ENCODE data around the gene NELL2. TPM values are rescaled to one million over a fixed set of nuclear protein-coding genes. Genes with fewer than 3 reads are reported as not detected.

NELL2 gene
- total and polyA plus RNA-seq, 10 of the 15 experiments (the other 5 are each of a cell fraction or from before 2014, with no cell fraction given) = 0.27 to 2.3 (median 0.76) TPM

- H3K79me2 ChIP-seq (ENCODE audit: control insufficient read depth, insufficient read depth, low read length) = no peaks in the 10 kb centered on the region
- H3K9me3 ChIP-seq (replicated peaks; ENCODE audit: control insufficient read depth, insufficient read depth, low read length) = no peaks in the 10 kb centered on the region
- H3K27ac ChIP-seq (ENCODE audit: control insufficient read depth, insufficient read depth) = no peak overlapping the region
- no peaks in the 10 kb centered on the region for H3K36me3 ChIP-seq (ENCODE audit: control insufficient read depth in 2 of 2, insufficient read depth in 2 of 2, low read length in 1 of 2)
- no peak for TF ChIP-seq ZZZ3 (IDR thresholded peaks at IDR 0.05; ENCODE audit: control insufficient read depth, insufficient read length, low read depth)
- TF ChIP-seq TAF1 (IDR thresholded peaks at IDR 0.05; ENCODE audit: borderline replicate concordance, low read depth, low read length) = no peak
- no peak for TF ChIP-seq SMAD5 (IDR thresholded peaks at IDR 0.05; ENCODE audit: low read depth)
- TF ChIP-seq MTA2 (IDR thresholded peaks at IDR 0.05; ENCODE audit: low read depth) = no peak
- no peak for TF ChIP-seq POU2F2 (IDR thresholded peaks at IDR 0.05; ENCODE audit: borderline replicate concordance, low read depth, low read length)
- TF ChIP-seq KAT2A (conservative IDR thresholded peaks at IDR 0.05; ENCODE audit: control insufficient read depth, low read depth, low read length) = no peak
- TF ChIP-seq ZSCAN29 (IDR thresholded peaks at IDR 0.05) = no peak
- TF ChIP-seq CBX3 (IDR thresholded peaks at IDR 0.05; ENCODE audit: borderline replicate concordance, low read depth) = no peak
- no peak for DNase-seq (ENCODE audit: low read depth, low spot score)
- ATAC-seq = no peak
- ChIA-PET SMC1A (ENCODE audit: uncharacterized antibody, unreplicated experiment) (no interaction called here), CTCF (no interaction called here), RAD21 (ENCODE audit: unreplicated experiment) (no interaction called here), POLR2A (no interaction called here)
- H3K9ac ChIP-seq (ENCODE audit: control insufficient read depth, insufficient read depth, low read length) = no peak overlapping the region
- BruUV-seq (replicated peaks) = no TSS peak
- H2AFZ ChIP-seq (ENCODE audit: control insufficient read depth, low read depth, low read length) = no peak overlapping the region
- no peak overlapping the region for H3K4me2 ChIP-seq (ENCODE audit: control insufficient read depth, insufficient read depth)
- in situ Hi-C loops (cut with MboI) = no loop called here
- no peaks in the 10 kb centered on the region for H3K27me3 ChIP-seq (replicated peaks in 1 of 2; ENCODE audit: control insufficient read depth in 2 of 2, insufficient read depth in 2 of 2, low read length in 1 of 2)
- intact Hi-C loops (cut with micrococcal nuclease; ENCODE audit: unreplicated experiment) = no loop called here
- H4K20me1 ChIP-seq (ENCODE audit: control insufficient read depth, insufficient read depth) = no peaks in the 10 kb centered on the region
- H3K4me3 ChIP-seq = no peak overlapping the region
- FAIRE-seq = no peak
- H3K4me1 ChIP-seq (ENCODE audit: control insufficient read depth, insufficient read depth, low read length) = no peaks in the 10 kb centered on the region
Observed at GRCh38 chr12:44592626-44593025, 283.5 kb downstream of the NELL2 start.

- ChIA-PET SMC1A (ENCODE audit: uncharacterized antibody, unreplicated experiment) (interaction anchor here (1.6 kb wide), 1 partner anchor 16 kb away, joined by 3 read pairs; no protein-coding TSS in a partner anchor), CTCF (interaction anchor here (0.8 kb wide), 1 partner anchor 244 kb away, joined by 4 read pairs; no protein-coding TSS in a partner anchor), RAD21 (ENCODE audit: unreplicated experiment) (no interaction called here), POLR2A (no interaction called here)
- no peaks in the 10 kb centered on the region for H3K79me2 ChIP-seq (ENCODE audit: control insufficient read depth, insufficient read depth, low read length)
- H3K4me2 ChIP-seq (ENCODE audit: control insufficient read depth, insufficient read depth) = no peak overlapping the region
- H2AFZ ChIP-seq (ENCODE audit: control insufficient read depth, low read depth, low read length) = no peak overlapping the region
- FAIRE-seq (no peak), ATAC-seq (no peak), DNase-seq (ENCODE audit: low read depth, low spot score) (no peak)
- H3K4me3 ChIP-seq = no peak overlapping the region
- H3K9ac ChIP-seq (ENCODE audit: control insufficient read depth, insufficient read depth, low read length) = no peak overlapping the region
- H3K27me3 ChIP-seq (replicated peaks in 1 of 2; ENCODE audit: control insufficient read depth in 2 of 2, insufficient read depth in 2 of 2, low read length in 1 of 2) = no peaks in the 10 kb centered on the region
- intact Hi-C loops (cut with micrococcal nuclease; ENCODE audit: unreplicated experiment) = no loop called here
- no peaks in the 10 kb centered on the region for H3K36me3 ChIP-seq (ENCODE audit: control insufficient read depth in 2 of 2, insufficient read depth in 2 of 2, low read length in 1 of 2)
- H3K9me3 ChIP-seq (replicated peaks; ENCODE audit: control insufficient read depth, insufficient read depth, low read length) = no peaks in the 10 kb centered on the region
- in situ Hi-C loops (cut with MboI) = no loop called here
- H3K4me1 ChIP-seq (ENCODE audit: control insufficient read depth, insufficient read depth, low read length) = no peaks in the 10 kb centered on the region
- H4K20me1 ChIP-seq (ENCODE audit: control insufficient read depth, insufficient read depth) = no peaks in the 10 kb centered on the region
- no TSS peak for BruUV-seq (replicated peaks)
- no peak overlapping the region for H3K27ac ChIP-seq (ENCODE audit: control insufficient read depth, insufficient read depth)
- TF ChIP-seq TCF3 (IDR thresholded peaks at IDR 0.05; ENCODE audit: borderline replicate concordance, insufficient read depth, low read depth, low read length) (no peak), CHD1 (IDR thresholded peaks at IDR 0.05; ENCODE audit: low read depth, low read length) (no peak), SUZ12 (IDR thresholded peaks at IDR 0.05; ENCODE audit: unreplicated experiment) (no peak), ATF2 (IDR thresholded peaks at IDR 0.05; ENCODE audit: low read length) (no peak), IKZF2 (IDR thresholded peaks at IDR 0.05) (no peak), TCF7 (IDR thresholded peaks at IDR 0.05; ENCODE audit: borderline replicate concordance) (no peak), ELK1 (IDR thresholded peaks at IDR 0.05; ENCODE audit: low read depth, low read length) (no peak), ASH2L (IDR thresholded peaks at IDR 0.05; ENCODE audit: borderline replicate concordance, low read depth) (no peak), ZNF384 (IDR thresholded peaks at IDR 0.05; ENCODE audit: borderline replicate concordance, low read depth, low read length) (no peak), MTA3 (IDR thresholded peaks at IDR 0.05; ENCODE audit: borderline replicate concordance, low read length) (no peak), SIX5 (IDR thresholded peaks at IDR 0.05; ENCODE audit: low read depth, low read length, severe bottlenecking) (no peak)
Observed at GRCh38 chr12:44589697-44590096, 286.4 kb downstream of the NELL2 start.
